ENCODE results near the gene SEMA3E.

SEMA3E gene

DNA sequence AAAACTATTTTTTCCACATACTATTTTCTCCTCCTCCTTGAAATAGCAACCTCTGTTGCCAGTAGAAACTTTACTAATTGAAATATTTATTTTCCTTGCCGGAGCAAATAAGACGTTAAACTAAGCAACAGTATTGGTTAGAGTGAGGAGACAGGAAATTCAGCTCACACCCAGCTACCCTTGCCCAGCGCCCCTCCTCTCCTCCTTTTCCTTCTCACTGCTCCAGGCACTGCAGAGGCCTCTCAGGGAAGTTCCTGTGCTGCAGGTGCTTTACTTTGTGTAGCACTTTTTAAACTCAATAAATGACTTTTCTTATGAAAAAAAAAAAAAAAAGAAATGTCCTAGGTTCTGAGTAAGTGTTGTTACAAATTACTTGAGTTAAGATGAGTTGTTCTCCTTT lies 134.0 kb downstream of the SEMA3E start:
- no peak for TF ChIP-seq POLR2A (IDR thresholded peaks at IDR 0.05; ENCODE audit: low read depth, low read length)
- no peak for TF ChIP-seq POLR2AphosphoS5 (IDR thresholded peaks at IDR 0.05; ENCODE audit: low read depth, low read length)
- no peak for TF ChIP-seq SPI1 (IDR thresholded peaks at IDR 0.05; ENCODE audit: low read depth, low read length)
- TF ChIP-seq TAF1 (IDR thresholded peaks at IDR 0.05; ENCODE audit: low read depth, low read length): no peak
- no peak for TF ChIP-seq PAX5 (IDR thresholded peaks at IDR 0.05; ENCODE audit: insufficient read depth, low read length, severe bottlenecking)
- no peak for TF ChIP-seq POU2F2 (IDR thresholded peaks at IDR 0.05; ENCODE audit: low read depth, low read length)
- DNase-seq (ENCODE audit: insufficient read length, low spot score) (no peak), FAIRE-seq (no peak)

- DNase-seq (ENCODE audit: insufficient read length, low spot score) (no peak), FAIRE-seq (no peak)
- TF ChIP-seq SPI1 (IDR thresholded peaks at IDR 0.05; ENCODE audit: low read depth, low read length) (no peak), POLR2AphosphoS5 (IDR thresholded peaks at IDR 0.05; ENCODE audit: low read depth, low read length) (no peak), POU2F2 (IDR thresholded peaks at IDR 0.05; ENCODE audit: low read depth, low read length) (no peak), PAX5 (IDR thresholded peaks at IDR 0.05; ENCODE audit: insufficient read depth, low read length, severe bottlenecking) (no peak), POLR2A (IDR thresholded peaks at IDR 0.05; ENCODE audit: low read depth, low read length) (no peak), TAF1 (IDR thresholded peaks at IDR 0.05; ENCODE audit: low read depth, low read length) (no peak)
Observed at GRCh38 chr7:83509255-83510021, 139.5 kb downstream of the SEMA3E start.

DNA sequence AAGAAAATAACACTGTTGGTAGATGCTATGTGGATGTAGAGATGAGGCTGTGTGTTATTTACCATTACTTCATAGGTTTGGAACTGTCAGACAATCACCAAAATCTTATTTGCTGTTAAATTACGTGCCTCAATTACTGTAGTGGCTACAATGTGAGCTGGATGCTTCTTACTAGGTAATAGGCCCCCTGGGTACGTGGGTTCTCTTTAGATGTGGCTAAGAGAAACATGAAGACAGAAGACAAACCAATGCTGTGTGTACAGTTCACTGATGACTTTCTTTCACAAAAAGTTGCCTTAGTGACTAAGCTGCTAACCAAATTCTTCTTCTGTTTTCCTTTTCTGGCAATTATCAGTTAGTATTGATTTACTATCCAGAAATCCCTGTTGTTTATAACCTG lies 144.6 kb downstream of the SEMA3E start:
- FAIRE-seq (no peak), DNase-seq (ENCODE audit: insufficient read length, low spot score) (no peak)
- TF ChIP-seq SPI1 (IDR thresholded peaks at IDR 0.05; ENCODE audit: low read depth, low read length) (no peak), POLR2AphosphoS5 (IDR thresholded peaks at IDR 0.05; ENCODE audit: low read depth, low read length) (no peak), PAX5 (IDR thresholded peaks at IDR 0.05; ENCODE audit: insufficient read depth, low read length, severe bottlenecking) (no peak), TAF1 (IDR thresholded peaks at IDR 0.05; ENCODE audit: low read depth, low read length) (no peak), POLR2A (IDR thresholded peaks at IDR 0.05; ENCODE audit: low read depth, low read length) (no peak), POU2F2 (IDR thresholded peaks at IDR 0.05; ENCODE audit: low read depth, low read length) (no peak)

DNA sequence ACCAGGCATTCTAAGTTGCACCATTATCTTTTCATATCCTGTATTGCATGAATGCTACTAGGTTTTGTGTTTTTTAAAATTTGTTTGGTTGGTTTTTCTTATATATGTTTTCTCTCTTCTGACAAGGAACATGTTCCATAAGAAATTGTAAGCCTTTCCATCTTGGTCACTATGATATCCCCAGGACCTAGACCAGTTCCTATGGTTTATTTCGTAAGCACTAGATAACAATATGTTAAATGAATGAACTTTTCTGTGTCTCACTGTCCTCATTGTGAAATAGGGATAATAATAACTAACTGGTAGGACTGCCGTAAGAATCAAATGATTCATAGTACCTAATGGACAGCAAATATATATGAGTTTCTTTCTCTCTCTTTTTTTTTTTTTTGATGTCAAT lies 146.3 kb downstream of the SEMA3E start:
- DNase-seq (ENCODE audit: insufficient read length, low spot score) (no peak), FAIRE-seq (no peak)
- no peak for TF ChIP-seq POU2F2 (IDR thresholded peaks at IDR 0.05; ENCODE audit: low read depth, low read length)
- TF ChIP-seq POLR2A (IDR thresholded peaks at IDR 0.05; ENCODE audit: low read depth, low read length): no peak
- TF ChIP-seq PAX5 (IDR thresholded peaks at IDR 0.05; ENCODE audit: insufficient read depth, low read length, severe bottlenecking): no peak
- no peak for TF ChIP-seq SPI1 (IDR thresholded peaks at IDR 0.05; ENCODE audit: low read depth, low read length)
- no peak for TF ChIP-seq POLR2AphosphoS5 (IDR thresholded peaks at IDR 0.05; ENCODE audit: low read depth, low read length)
- no peak for TF ChIP-seq TAF1 (IDR thresholded peaks at IDR 0.05; ENCODE audit: low read depth, low read length)

DNA sequence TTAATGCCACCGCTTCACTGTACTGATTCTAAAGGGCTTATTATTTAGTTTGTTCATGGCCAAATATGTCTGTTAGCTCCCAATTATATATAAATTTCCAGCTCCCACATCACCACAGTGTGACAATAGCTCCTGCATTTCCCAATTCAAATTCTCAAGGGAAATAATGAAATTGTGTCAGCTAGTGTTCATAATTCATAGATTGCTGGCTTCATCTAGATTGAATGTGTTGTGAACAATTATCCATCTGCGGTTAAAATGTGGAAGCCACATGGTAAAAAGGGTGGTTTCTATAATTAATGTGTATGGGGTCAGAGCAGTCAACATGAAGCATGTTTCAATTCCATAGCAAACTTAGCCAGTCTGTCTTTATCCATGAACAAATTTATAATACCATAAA lies 154.3 kb downstream of the SEMA3E start:
- DNase-seq (ENCODE audit: insufficient read length, low spot score) (no peak), FAIRE-seq (no peak)
- TF ChIP-seq POLR2AphosphoS5 (IDR thresholded peaks at IDR 0.05; ENCODE audit: low read depth, low read length): no peak
- no peak for TF ChIP-seq TAF1 (IDR thresholded peaks at IDR 0.05; ENCODE audit: low read depth, low read length)

DNA sequence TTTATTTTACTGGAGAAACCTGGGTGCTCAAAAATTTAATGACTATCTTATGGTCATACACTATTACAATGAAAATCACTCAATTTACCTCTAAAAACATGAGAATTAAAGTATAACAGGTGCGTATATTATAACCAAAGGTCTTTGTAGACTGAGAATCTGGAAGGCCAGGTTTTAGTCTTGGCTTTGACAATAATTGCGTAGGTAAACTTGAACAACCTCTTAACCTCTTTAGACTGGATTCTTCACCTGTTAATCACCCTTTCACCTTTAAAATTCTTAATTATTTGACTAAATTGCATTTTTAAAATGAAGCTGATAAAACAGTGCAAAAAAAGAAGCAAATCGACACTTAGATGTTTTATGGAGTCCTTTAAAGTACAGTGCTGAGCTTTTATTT lies 156.1 kb downstream of the SEMA3E start:
- TF ChIP-seq POLR2AphosphoS5 (IDR thresholded peaks at IDR 0.05; ENCODE audit: low read depth, low read length): no peak
- FAIRE-seq: no peak
- no peak for DNase-seq (ENCODE audit: insufficient read length, low spot score)

DNA sequence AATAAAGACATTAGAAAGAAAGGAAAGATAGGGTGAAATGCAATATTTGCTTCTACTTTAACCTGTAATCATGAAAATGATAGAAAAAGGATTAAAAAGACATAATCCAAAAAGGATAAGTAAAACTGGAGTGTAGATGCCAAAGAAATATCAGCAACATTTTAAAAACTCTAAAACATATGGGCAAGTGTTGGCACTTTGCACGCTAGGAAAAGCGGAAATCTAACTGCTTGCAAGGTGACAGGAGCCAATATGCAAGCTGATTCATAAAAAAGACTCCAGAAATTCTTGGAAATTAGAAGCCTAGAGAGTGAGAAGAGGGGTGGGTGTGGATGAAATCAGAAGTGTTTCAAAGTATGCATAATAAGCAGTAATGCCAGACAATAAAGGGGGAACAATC lies 161.1 kb downstream of the SEMA3E start:
- DNase-seq (ENCODE audit: insufficient read length, low spot score) (no peak), FAIRE-seq (no peak)
- TF ChIP-seq PAX5 (IDR thresholded peaks at IDR 0.05; ENCODE audit: insufficient read depth, low read length, severe bottlenecking) (no peak), POU2F2 (IDR thresholded peaks at IDR 0.05; ENCODE audit: low read depth, low read length) (no peak), TAF1 (IDR thresholded peaks at IDR 0.05; ENCODE audit: low read depth, low read length) (no peak), POLR2AphosphoS5 (IDR thresholded peaks at IDR 0.05; ENCODE audit: low read depth, low read length) (no peak)

DNA sequence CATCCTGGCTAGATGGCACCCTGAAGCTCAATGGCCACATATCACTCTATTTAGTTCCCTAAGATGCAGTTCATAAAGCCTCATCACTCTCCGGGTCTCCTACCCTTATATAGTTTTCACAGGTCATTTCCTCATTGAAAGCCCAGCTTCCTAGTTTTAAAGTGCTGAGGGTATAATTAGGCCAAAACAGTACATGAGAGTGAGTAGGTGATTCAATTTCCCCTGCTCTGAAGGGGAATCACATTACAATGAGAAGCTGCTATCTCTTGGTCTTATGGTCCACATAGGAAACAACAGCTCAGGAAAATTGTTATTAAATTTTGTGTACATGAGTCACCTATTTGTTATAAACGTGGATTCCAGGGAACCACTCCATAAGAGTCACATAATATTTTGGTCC lies 162.0 kb downstream of the SEMA3E start:
- no peak for DNase-seq (ENCODE audit: insufficient read length, low spot score)
- no peak for TF ChIP-seq POLR2A (IDR thresholded peaks at IDR 0.05; ENCODE audit: low read depth, low read length)
- TF ChIP-seq POLR2AphosphoS5 (IDR thresholded peaks at IDR 0.05; ENCODE audit: low read depth, low read length): no peak
- no peak for TF ChIP-seq SPI1 (IDR thresholded peaks at IDR 0.05; ENCODE audit: low read depth, low read length)
- no peak for TF ChIP-seq PAX5 (IDR thresholded peaks at IDR 0.05; ENCODE audit: insufficient read depth, low read length, severe bottlenecking)
- TF ChIP-seq TAF1 (IDR thresholded peaks at IDR 0.05; ENCODE audit: low read depth, low read length): no peak
- no peak for TF ChIP-seq POU2F2 (IDR thresholded peaks at IDR 0.05; ENCODE audit: low read depth, low read length)
- no peak for FAIRE-seq

GRCh38 chr7:83486536-83486935 lies 162.4 kb downstream of the SEMA3E start:
- DNase-seq (ENCODE audit: insufficient read length, low spot score): no peak
- TF ChIP-seq SPI1 (IDR thresholded peaks at IDR 0.05; ENCODE audit: low read depth, low read length) (no peak), PAX5 (IDR thresholded peaks at IDR 0.05; ENCODE audit: insufficient read depth, low read length, severe bottlenecking) (no peak), POU2F2 (IDR thresholded peaks at IDR 0.05; ENCODE audit: low read depth, low read length) (no peak), POLR2AphosphoS5 (IDR thresholded peaks at IDR 0.05; ENCODE audit: low read depth, low read length) (no peak), TAF1 (IDR thresholded peaks at IDR 0.05; ENCODE audit: low read depth, low read length) (no peak), POLR2A (IDR thresholded peaks at IDR 0.05; ENCODE audit: low read depth, low read length) (no peak)
- FAIRE-seq: no peak

DNA sequence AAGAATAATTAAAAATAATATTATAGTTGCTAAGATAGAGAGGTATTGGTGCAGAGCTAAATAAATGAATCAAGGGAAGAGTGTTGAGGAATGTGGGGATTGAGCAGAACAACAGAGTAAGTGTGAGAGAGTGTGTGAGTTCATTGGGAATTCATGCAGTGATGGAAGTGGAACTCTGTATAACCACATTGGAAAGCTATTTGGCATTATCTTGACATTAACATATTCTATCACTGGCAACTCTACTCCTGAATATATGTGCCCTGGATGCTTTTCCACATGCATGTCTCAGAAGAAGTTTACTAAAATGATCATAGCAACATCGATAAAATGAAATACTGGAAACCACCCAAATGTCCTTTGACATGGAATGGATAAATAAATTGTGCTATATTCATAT lies 164.1 kb downstream of the SEMA3E start:
- no peak for DNase-seq (ENCODE audit: insufficient read length, low spot score)
- no peak for FAIRE-seq
- no peak for TF ChIP-seq POLR2AphosphoS5 (IDR thresholded peaks at IDR 0.05; ENCODE audit: low read depth, low read length)
- TF ChIP-seq TAF1 (IDR thresholded peaks at IDR 0.05; ENCODE audit: low read depth, low read length): no peak
- no peak for TF ChIP-seq SPI1 (IDR thresholded peaks at IDR 0.05; ENCODE audit: low read depth, low read length)
- no peak for TF ChIP-seq POU2F2 (IDR thresholded peaks at IDR 0.05; ENCODE audit: low read depth, low read length)
- TF ChIP-seq PAX5 (IDR thresholded peaks at IDR 0.05; ENCODE audit: insufficient read depth, low read length, severe bottlenecking): no peak
- no peak for TF ChIP-seq POLR2A (IDR thresholded peaks at IDR 0.05; ENCODE audit: low read depth, low read length)

Measured in GM12891 (cell line).